Measurements from ENCODE around the gene CTDNEP1.
"Not testable (repeated sequence)": the region's sequence is repeated elsewhere in the genome, so short reads cannot be mapped to it uniquely, and the experiment has no call there.

Gene CTDNEP1

GRCh38 chr17:7248796-7249195, 2.7 kb downstream of the CTDNEP1 start:
- no peak for DNase-seq (ENCODE audit: low read depth)

- no peak for DNase-seq (ENCODE audit: low read depth)
Measured at GRCh38 chr17:7246779-7247178, 4.8 kb downstream of the CTDNEP1 start.

DNA sequence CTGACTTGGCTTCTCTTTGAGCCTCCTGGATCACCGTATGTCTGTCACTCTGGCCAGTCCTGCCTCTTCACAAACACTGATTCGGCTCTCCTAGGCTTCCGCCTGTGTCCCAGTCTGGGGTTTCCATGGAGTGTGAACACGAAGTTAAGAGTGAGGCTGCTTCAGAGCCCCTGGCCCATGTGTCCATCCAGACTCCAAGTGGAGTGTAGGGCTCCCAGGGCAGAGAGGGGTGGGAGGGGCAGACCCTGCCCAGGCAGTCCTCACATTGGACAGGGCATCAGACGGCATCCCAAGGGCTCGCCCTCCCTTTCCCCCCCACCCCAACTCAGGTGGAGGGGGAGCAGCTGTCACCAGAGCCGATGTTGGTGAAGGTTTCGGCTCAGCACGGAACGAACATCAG, 7.7 kb downstream of the CTDNEP1 start:
- DNase-seq (ENCODE audit: low read depth), result not testable (repeated sequence)

DNA sequence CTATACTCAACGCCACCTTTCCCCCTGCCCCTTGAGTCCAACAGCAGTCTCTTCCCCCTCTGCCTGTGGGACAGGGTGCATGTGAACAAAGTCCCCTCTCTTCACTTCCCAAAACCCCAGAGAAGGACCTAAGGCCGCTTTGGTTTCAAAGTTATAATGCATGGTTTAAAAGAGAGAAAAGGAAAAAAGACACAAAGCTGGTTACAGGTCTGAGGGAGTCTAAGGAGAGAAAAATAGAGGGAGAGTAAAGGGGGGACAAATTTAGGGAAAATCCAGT, 8.1 kb downstream of the CTDNEP1 start:
- no peak for DNase-seq (ENCODE audit: low read depth)

GRCh38 chr17:7242717-7243452, 8.6 kb downstream of the CTDNEP1 start:
- peak; percentile 84 for DNase-seq (ENCODE audit: low read depth)

GRCh38 chr17:7241783-7242716, 9.5 kb downstream of the CTDNEP1 start, which contains the start of gene GABARAP:
GABARAP (minus strand) TSS chr17:7242449; CDS start chr17:7242330, 119 bp downstream.
- no peak for DNase-seq (ENCODE audit: low read depth)

- no peak for DNase-seq (ENCODE audit: low read depth)
Measured at GRCh38 chr17:7241090-7241733, 10.3 kb downstream of the CTDNEP1 start.

DNA sequence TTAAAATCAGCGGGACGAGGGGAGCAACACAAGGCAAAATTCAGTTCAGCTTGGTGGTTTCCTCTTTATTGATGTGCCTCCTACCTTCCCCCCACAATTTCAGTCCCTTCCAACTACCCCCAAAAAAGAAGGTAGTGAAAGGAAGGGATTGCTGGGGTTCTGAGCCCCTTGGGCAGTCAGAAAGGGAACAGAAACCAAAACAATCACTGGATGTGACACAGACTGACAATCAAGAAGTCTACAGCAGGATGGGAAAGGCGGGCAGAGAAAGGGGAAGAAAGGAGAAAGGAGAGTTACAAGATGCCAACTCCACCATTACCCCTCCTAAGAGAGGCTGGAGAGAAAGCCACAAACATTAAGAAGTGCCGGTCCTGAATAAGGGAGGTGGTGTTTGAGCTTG, 11.2 kb downstream of the CTDNEP1 start:
- DNase-seq (ENCODE audit: low read depth), result no peak

- peak; percentile 90 for DNase-seq (ENCODE audit: low read depth)
Measured at GRCh38 chr17:7239091-7240027, 12.2 kb downstream of the CTDNEP1 start, which contains the start of gene PHF23. PHF23 (minus strand) TSS chr17:7239457; CDS start chr17:7239279, 178 bp downstream.

DNA sequence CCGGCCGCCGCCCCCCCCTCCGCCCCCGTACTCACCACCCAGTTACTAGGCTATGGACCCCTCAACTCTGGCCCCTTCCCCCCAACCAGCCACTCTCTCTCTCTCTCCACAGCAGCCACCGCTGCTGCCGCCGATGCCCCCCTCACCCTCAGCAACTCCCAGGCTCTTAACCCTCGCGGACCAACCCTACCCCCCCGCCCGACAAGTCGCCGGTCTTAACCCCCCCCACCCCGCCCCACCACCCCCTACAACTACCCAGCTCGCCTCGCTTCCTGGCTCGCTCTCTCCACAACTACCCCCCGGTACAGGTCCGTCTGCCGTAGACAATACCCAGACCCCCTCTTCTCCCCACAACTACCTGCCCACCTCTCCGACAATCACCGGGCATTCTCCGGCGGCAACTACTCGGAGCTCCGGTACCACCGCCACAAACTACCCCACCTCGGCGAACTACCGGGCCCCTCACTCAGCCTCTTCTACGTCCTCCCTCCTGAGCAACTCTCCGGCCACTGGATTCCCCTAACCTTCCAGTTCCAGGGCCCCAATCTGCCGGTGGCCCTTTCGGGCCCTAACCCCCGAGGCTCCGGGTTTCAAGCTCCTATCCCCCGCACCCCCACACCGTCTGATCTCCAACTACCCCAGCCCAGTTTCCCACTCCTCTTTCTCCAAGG, 13.0 kb downstream of the CTDNEP1 start:
- no peak for DNase-seq (ENCODE audit: low read depth)

DNA sequence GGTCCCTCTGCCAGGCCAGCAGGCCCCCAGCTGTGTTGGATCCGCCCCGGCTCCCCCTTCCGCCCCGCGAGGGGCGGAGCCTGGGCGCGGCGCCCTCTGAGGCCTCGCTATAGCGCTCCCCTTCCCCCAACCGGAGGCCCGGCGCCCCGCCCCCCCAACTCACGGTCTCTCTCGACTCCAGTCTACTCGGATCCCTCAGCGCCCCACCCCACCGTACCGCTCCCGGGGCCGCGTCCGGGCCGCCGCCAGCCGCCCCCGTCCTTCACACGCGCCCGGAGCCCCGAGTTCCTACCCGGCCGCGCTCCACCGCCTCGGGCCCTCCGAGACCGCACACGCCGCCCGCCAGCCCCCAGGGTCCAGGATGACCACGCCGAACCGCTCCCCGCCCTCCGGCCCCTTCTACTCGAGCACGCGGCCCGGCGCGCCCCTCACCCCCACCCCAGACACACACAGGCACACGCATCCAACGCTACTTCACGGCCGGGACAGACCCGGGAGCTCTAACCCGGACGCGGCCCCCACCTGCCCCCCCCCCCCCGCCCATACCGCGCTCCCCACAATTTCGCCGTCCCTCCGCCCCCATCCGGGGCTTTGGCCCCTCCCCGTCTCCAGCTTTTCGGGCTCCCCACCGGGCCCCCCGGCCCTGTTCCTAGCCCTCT, 13.6 kb downstream of the CTDNEP1 start:
- DNase-seq (ENCODE audit: low read depth), result no peak

DNA sequence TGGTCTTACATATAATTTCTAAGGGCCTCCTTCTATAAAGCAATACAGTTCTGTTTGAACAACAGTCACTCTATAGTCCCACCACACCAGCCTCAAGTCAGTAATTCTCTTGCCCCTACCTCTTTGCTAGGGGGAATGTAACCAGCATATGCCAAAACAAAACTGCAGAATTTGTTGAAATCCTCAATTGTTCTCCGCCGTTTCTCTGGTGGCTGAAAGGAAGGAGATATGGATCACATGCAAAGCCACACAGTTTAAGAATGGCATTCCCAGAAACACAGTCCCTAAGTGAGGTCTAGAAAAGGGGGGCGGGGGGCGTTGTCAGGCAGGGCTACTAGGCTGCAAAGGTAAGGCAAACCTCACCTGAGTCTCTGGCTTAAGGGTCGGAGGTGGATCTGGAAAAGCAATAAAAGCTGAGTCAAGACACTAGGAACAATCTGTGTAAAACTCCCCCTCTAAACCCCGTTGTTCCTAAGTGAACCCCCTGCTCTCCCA, 14.2 kb downstream of the CTDNEP1 start:
- DNase-seq (ENCODE audit: low read depth), result no peak

DNA sequence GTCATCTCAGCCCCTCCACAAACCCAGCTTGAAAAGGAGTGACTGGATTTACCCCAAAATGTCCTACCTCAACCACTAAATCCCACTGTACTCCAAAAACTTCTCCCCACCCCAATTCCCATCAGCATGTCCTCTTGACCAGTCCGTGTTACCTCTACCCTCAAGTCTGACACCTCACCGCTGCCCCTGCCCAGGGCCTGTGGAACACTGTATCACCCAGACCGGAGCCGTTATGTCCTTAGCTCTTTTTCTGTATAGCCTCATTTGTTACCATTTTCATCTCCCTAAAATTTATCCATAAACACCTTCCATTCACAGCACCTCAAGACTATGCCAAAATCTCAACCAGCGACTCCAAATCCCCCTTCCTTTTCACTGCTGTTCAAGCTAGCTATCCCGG, 14.7 kb downstream of the CTDNEP1 start:
- DNase-seq (ENCODE audit: low read depth), result no peak

DNA sequence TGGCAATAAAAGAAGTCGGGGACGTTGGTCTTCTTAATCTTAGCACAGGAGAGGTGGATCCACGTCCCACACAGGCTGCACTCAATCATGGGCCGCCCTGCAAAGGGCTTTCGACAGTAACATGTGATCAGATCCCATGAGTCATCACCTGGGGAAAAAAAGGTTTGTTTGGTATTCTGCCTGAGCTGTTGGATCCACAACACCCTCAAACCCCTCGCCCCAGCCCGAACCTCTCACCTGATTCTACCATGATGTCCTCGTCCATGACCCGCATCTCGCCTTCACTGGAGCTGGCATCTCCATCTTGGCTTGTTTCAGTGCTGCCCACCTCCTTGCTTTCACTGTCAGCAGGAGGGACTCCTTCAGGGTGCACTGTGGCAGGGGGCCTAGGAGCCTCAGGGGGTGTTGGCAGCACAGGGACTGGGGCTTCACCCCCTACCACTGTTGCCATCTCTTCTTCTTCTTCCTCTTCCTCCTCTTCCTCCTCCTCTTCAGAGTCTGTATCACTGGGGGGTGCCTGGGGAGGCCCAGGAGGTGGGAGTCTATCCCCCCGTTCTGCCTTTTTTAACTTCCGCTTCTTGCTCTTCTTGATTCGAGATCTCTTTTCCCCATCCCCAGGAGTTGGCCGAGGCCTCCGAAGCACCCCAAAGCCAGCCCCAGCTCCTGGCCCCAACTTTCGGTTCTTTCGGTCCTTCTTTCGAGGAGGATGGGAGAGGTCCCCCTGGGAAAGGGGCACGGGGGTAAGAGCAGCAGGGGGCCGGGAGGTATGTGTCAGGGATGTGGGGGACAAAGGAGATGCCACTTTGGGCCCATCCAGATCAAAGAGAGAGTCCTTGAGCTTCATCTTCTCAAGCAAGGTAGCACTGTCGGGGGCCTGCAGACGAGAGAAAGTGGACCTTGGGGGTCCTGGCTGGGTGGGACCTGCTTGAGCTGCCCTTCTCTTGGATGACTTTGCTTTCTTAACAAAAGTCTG, 15.6 kb downstream of the CTDNEP1 start:
- DNase-seq (ENCODE audit: low read depth), result no peak

GRCh38 chr17:7234083-7234951, 17.2 kb downstream of the CTDNEP1 start, which contains the start of gene DVL2:
DVL2 (minus strand) TSS chr17:7234517; CDS start chr17:7234262, 255 bp downstream.
- DNase-seq (ENCODE audit: low read depth), result no peak

DNA sequence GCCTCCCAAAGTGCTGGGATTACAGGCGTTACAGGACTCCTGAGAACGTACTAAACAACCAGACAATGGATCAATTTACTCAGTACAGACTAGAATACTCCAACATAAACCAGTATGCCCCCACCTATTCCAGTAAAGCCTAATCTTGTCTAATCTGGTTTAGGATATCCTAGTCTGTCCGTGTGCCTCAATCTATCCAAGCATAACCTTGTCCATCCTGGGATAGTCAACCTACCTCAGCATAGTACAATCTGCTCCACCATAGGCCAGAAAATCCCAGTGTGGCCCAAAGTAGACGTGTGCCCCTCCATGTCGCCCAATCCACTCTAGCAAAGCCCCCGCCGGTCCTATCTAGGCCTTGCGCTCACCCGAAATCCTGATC, 17.8 kb downstream of the CTDNEP1 start:
- DNase-seq (ENCODE audit: low read depth), result no peak

DNA sequence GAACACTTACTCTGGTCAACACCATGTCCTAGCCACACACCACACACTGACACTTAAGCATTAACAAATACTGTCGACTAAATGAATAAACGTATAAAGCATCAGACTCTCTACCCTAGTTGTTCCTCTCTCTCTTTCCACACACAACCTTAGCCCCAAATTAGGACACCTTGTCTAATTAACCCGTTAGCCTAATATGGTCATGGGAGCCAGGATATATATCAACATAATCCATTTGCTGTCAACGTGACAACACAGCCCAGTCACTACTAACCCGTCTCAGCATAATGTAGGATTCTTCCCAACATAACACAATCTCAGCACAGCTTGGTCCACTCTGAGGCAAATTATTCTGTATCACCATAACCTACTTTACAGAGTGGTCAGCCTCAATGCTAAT, 19.4 kb downstream of the CTDNEP1 start:
- no peak for DNase-seq (ENCODE audit: low read depth)

DNA sequence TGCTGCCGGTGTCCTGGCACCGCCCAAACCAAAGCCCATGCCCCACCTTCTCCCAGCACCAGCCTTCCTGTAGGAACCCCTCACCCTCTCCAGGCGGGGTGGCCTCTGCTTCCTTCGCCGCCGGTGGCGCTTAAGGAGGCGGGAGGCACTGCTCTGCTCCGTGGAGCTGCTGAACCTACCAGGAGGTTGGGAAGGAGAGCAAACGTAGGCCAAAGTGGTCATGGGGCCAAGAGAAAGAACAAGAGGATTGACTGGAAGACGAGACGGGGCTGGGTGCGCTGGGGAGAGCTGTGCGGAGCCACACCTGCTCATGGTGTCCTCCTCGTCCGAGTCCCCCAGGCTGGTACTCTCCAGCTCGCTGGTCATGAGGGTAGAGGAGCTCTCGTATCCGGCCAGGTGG, 22.0 kb downstream of the CTDNEP1 start:
- DNase-seq (ENCODE audit: low read depth), result no peak

Measured in HS-27A (cell line).